AG20443 (cell line): ENCODE measurements around the gene PTMS.

Experiments
- DNase-seq: peaks from one replicate; pipeline ENCODE4 v3.0.0; 2012; ENCODE audit warnings: low spot score, mixed read lengths

The PTMS gene

GRCh38 chr12:6771509-6772330 lies 5.6 kb downstream of the PTMS start:
- no peak for DNase-seq

GRCh38 chr12:6772331-6772695 lies 6.2 kb downstream of the PTMS start, which contains the start of gene LAG3:
Gene LAG3, plus strand, starts transcription at chr12:6772520. Its CDS starts 333 bp downstream, at chr12:6772853.
- no peak for DNase-seq

GRCh38 chr12:6772726-6773589 lies 6.8 kb downstream of the PTMS start:
- DNase-seq: no peak

- no peak for DNase-seq
These were observed 7.6 kb downstream of the PTMS start for GRCh38 chr12:6773590-6774351.

- DNase-seq: no peak
These were observed 8.4 kb downstream of the PTMS start for GRCh38 chr12:6774499-6775062.

- no peak for DNase-seq
These were observed 9.3 kb downstream of the PTMS start for GRCh38 chr12:6775185-6776174.

- DNase-seq: no peak
These were observed 11.2 kb downstream of the PTMS start for GRCh38 chr12:6777386-6777785.

GRCh38 chr12:6778217-6778573 lies 12.0 kb downstream of the PTMS start:
- DNase-seq: peak; percentile 48

GRCh38 chr12:6778574-6779550 lies 12.7 kb downstream of the PTMS start:
- DNase-seq: peak; percentile 92

GRCh38 chr12:6779708-6780432 lies 13.7 kb downstream of the PTMS start:
- DNase-seq: no peak

GRCh38 chr12:6780573-6780972 lies 14.4 kb downstream of the PTMS start:
- no peak for DNase-seq

GRCh38 chr12:6782119-6782518 lies 16.0 kb downstream of the PTMS start:
- DNase-seq: no peak

- no peak for DNase-seq
These were observed 16.8 kb downstream of the PTMS start for GRCh38 chr12:6782850-6783566.

GRCh38 chr12:6783828-6784227 lies 17.7 kb downstream of the PTMS start:
- DNase-seq: no peak

- no peak for DNase-seq
These were observed 18.1 kb downstream of the PTMS start for GRCh38 chr12:6784296-6784695.

- DNase-seq: no peak
These were observed 18.6 kb downstream of the PTMS start for GRCh38 chr12:6784761-6785160.

- no peak for DNase-seq
These were observed 20.4 kb downstream of the PTMS start for GRCh38 chr12:6786416-6787094.

- no peak for DNase-seq
These were observed 21.1 kb downstream of the PTMS start for GRCh38 chr12:6787309-6787708.
